Stimulated activated CD8-positive, alpha-beta memory T cell treated with anti-CD3 and anti-CD28 coated beads, Interleukin-2, amount 100 ng/mL, for 48 hours (primary cell): ENCODE measurements around the gene KLF15.
"Not testable (repeated sequence)": the region's sequence is repeated elsewhere in the genome, so short reads cannot be mapped to it uniquely, and the experiment has no call there.

Source experiments
- DNase-seq, 2 donors: peaks; one replicate each; pipeline ENCODE4 v3.0.0-alpha.2; 2020; ENCODE audit warnings: low read depth in 2 of 2

The KLF15 gene

DNA sequence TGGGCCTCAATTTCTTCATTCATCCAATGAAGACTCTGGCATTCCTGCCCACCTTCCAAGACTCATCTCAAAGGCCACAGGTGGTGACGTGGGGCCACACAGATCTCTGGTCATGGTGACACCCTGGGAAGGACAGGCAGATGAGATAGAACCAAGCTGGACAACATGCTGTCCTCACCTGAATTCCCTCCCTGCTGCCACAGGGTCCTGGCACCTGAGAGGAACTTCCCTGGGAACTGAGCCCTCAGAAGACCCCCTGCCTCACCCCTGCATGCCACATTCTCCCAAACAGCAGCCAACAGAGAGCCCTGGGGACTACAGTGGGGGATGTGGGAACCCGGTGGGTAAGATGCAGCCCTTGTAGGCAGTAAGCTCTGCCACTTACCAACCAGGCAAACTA lies 10.7 kb downstream of the KLF15 start:
- DNase-seq = no peak

GRCh38 chr3:126345641-126346460 lies 11.4 kb downstream of the KLF15 start:
- no peak for DNase-seq

DNA sequence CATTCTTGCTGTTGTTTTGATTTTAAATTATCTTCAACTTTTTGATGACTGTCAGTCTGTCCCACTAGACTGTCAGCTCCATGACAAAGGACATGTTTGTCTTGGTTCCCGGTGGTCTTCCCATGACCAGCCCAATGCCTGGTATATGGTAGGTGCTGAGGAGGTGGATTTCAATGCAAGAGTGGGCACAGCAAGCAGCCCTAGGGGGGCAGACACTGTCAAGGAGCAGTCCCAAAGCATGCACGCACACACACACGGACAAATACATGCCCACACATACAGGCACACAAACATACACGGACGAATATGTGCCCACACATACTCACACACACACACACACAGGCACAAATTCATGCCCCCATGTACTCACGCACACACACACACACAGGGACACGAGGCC lies 12.0 kb downstream of the KLF15 start:
- DNase-seq = no peak

DNA sequence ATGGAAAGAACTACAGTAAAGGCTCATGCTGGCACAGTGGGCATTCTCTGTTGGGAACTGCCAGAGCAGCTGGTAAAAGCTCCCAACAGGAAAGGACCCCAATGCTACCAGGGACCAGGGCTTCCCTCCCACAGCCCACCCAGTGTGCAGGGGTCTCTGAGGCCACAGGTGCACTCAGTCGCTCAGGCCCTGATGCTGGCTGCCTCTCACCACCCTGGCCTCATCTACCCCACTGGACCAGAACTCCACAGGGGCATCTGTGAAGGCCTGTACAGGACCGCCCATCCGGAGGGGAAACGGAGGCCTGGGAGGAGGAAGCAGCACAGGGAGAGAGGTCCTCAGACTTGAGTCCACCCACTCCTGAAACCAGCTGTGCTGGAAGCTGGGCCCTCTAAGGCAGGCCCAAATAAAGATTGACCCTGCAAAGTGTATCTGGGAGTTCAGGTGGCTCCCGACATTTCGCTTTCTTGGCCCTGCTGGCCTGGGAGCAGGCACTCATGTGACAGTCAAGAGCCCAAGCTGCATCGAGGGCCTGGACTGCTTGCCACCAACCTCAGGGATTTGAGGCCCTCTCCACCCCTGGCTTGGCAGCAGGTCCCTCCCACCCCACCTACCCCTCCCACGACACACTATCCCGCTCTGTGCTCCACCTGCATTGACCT lies 12.7 kb downstream of the KLF15 start:
- DNase-seq = no peak

DNA sequence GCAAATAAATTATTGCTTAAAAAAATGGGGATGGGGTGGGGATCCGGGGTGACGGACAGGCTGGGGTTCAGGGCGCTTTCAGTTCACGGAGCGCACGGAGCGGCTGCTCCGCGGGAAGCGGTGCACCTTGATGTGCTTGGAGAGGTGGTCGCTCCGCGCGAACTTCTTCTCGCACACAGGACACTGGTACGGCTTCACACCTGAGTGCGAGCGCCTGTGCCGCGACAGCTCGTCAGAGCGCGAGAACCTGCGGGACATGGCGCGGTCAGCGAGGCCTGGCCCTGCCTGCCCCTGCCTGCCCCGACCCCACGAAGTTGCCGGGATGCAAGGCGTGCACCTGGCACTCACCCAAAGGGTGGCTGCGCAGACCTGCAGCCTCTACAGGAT lies 13.6 kb downstream of the KLF15 start:
- DNase-seq = no peak

DNA sequence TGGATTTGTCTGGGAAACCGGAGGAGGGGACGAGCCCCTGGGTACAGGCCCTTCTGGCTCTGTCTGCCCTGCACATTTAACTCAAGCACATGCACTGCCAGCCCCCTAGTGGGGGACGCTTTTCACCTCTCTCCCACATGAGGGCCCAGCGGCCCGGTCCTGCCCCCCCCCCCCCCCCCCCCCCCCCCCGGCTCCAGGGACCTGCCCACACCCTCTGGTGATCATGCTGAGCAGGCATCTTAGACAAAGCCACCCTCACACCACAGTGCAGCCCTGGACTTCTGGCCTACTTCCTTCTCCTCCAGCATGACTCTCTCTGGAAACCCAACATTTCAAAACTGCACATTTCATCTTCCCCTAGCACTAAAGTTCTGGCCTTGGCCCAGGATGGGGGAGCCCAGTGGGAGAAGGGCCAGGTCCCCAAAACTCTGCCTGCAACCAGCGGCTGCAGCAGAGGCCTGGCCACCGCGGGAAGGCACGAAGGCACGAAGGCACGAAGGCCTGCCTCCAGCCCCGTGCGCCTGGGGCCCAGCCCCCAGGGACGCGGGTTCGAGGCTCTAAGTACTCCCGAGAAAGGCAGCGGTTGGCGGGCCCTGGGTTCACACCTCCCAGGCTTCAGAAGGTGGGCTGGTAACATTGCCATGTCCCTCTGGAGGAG lies 14.1 kb downstream of the KLF15 start:
- DNase-seq = no peak

DNA sequence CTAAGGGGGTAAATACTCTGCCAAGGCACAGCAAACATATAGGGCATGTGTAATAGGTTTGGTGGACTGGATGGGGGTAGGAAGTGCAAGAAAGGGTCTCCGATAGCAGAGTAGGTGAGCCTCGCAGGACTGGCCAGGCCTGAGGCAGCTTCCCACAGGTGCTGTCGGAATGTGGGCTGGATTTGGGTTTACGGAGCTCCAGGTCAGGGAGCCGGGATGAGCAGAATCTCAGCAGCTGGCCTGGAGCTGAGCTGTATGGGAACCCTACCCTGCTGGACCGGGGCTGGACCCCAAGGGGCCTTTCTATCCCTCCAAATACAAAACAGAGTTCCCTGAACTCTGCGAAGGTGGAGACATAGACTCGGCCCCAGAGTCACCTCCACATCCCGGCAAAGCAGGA lies 15.0 kb downstream of the KLF15 start:
- no peak for DNase-seq

DNA sequence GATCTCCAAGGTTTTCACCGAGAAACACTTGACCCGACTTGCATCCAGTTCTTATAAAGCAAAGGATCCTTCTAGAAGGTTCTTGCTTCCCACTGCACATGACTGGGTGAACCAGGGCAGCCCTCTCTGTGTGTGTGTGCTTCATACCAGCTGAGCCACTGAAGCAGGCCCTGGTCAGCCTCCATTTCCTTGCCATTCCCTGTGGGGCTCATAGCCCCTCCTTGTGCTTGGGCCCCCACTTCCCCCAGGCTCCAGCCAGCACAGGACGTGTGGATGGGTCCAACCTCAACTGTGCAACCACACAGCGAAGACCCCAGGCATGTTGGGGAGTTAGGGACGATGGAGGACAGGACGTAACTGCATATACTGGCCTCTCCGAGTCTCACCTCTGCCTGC lies 15.5 kb downstream of the KLF15 start:
- no peak for DNase-seq

DNA sequence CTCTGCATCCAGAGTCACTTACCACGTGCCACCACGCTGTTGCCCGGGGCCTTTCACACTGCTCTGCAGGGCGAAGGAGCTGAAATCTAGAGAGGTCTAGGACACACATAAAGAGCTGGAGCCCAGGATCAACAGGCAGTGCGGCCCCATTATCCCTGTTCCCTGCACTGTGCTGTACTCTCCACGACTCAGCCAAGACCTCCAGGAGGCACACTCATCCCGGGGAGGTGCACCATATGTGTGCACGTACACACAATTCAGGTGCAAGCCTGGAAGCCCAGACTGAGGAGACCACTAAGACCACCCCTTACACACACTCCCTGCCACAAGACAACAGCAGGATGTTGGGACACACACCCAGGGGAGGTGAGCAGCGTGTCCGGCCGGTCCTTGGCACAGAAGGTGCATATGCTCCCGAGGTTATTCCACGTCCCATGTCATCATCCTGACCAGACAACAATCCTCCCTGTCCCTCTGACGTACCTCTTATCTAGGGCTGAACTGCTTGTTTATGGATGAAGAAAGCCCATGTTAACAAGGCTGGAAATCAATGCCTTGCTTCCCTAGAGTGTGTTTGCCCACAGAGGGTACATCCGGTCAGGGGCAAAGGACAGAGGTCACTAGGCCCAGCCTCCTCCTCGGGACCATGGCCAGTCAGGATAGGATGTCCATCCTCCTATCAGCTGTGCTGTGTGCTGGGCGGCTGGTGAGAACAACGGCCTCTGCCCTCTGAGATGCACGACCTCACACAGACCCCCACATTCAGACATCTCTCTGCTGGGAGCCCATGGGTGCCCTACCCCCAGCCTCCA lies 16.1 kb downstream of the KLF15 start:
- no peak for DNase-seq

DNA sequence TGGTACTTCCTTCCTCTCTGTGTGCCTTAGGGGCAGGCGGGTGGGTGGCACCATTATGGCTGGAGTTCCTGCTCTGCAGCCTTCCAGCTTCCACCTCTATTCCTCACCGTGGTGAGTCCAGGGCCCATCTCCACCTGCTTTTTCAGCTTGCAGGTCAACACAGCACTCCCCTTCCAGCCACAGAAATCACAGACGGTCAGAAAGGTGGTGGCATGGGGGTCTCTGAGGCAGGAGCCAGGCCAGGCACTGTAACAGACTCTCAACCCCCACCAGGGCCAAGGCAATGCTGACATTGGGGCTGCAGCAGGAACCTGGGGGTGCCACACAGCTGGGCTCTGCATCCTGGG lies 16.6 kb downstream of the KLF15 start:
- DNase-seq = no peak

- DNase-seq = no peak
Observed at GRCh38 chr3:126340081-126340511, 17.1 kb downstream of the KLF15 start.

DNA sequence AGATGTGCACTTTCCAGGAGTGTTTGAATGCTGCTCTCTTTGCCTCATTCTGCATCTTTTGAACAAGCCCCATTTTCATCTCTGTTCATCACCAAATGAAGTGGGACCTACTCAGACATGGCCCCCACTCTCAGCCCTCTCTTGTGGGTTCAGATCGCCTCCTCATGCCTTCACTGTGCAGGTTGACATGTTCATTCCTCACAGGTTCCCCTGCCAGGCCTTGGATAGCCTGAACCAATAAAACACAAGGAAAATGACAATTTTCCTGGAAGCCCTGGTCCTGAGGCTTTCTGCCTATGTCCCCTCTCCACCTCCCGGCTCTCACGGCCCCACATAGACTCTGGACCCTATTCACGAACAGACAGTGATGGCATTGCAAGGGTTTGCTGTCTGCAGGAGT lies 17.7 kb downstream of the KLF15 start:
- no peak for DNase-seq

DNA sequence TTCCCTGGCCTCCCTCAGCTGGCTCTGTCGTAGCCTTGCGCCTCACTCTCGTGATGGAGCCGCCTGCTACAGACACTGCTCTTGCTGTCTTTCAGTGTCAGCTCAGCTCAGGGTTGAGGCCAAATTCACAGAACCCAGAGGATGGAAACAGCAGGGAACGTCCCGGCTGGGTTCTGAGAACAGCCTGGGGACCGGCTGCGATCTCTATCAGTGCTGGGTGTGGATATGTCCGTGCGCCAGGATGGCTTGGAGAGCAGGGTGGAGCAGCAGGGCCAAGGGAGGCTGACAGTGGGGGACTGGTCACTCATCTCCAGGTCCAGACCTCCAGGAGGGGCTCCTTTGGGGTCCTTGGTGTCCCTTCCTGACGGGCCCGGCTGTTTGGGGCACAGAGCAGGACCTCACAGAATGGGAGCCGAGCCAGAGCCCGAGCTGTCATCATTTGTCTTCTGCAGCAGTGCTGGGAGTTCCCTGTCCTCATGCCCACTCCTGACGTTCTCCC lies 18.4 kb downstream of the KLF15 start:
- DNase-seq = no peak

DNA sequence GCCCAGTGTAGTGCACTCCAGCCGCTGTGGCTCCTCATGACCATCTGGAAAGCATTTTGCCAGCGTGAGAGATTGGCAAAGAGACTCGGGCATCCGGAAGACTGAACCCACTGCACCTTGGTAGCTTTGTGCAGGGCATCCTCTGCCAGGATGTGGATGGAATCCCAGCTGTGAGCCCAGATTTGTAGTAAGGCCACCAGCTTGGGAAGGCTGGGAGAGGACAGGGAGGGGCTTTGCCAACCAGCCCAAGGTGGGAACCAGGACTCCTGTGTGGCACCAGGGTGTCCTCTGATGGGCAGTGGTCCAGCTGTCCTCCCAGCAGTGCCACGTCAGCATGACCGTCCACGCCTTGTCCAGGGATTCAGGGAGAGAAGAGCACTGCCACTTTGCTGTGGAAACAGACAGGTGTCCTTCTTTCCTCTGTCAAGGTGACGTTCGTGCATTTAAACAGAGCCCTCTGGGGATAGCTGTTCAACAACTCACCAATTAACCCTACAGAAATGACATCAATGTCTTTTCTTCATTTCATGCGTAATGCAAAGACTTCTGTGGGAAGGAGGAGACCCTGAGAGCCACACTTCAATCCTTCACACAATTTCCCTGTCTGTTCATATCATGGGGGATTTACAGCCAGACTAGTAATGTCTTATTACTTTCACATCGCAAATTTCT lies 19.1 kb downstream of the KLF15 start:
- no peak for DNase-seq

GRCh38 chr3:126331812-126332336 lies 25.3 kb downstream of the KLF15 start:
- DNase-seq = not testable (repeated sequence)

GRCh38 chr3:126329927-126330725 lies 27.1 kb downstream of the KLF15 start:
- no peak for DNase-seq

GRCh38 chr3:126326629-126327028 lies 30.6 kb downstream of the KLF15 start:
- DNase-seq = no peak

GRCh38 chr3:126322181-126322967 lies 34.8 kb downstream of the KLF15 start:
- DNase-seq = no peak

- no peak for DNase-seq
Observed at GRCh38 chr3:126321490-126321889, 35.7 kb downstream of the KLF15 start.
